ENCODE results near the gene NUBP2.

DNA sequence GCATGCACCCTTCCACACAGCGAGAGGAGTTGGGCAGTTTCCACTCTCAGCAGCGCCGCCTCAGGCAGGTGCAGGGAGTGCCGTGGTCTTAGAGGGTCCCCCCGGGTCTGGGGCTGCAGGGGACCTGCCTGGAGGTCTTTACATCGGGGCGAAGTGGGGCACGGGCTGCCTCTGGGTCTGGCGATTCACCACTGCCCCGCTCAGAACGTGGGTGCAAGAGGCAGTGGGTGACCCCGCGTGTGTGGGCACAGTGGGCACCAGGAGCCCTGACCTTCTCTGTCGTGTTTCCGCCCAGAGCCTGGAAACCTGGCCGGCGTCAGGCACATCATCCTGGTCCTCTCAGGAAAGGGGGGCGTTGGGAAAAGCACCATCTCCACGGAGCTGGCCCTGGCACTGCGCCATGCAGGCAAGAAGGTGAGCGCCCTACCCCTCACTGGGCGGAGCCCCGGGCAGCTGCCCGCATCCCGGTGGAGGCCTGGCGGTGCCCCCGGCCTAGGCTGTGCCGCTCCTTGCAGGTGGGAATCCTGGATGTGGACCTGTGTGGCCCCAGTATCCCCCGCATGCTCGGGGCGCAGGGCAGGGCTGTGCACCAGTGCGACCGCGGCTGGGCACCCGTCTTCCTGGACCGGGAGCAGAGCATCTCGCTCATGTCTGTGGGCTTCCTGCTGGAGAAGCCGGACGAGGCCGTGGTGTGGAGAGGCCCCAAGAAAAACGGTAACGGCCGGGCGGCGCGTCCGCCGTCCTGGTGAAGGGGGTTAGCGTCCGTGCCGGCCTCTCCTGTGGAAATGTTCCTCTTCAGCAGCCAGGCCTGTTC is 3.7 kb downstream of the NUBP2 start:
- TF ChIP-seq POLR2A (IDR thresholded peaks at IDR 0.05), result no peak
- TF ChIP-seq, protein P1, sequence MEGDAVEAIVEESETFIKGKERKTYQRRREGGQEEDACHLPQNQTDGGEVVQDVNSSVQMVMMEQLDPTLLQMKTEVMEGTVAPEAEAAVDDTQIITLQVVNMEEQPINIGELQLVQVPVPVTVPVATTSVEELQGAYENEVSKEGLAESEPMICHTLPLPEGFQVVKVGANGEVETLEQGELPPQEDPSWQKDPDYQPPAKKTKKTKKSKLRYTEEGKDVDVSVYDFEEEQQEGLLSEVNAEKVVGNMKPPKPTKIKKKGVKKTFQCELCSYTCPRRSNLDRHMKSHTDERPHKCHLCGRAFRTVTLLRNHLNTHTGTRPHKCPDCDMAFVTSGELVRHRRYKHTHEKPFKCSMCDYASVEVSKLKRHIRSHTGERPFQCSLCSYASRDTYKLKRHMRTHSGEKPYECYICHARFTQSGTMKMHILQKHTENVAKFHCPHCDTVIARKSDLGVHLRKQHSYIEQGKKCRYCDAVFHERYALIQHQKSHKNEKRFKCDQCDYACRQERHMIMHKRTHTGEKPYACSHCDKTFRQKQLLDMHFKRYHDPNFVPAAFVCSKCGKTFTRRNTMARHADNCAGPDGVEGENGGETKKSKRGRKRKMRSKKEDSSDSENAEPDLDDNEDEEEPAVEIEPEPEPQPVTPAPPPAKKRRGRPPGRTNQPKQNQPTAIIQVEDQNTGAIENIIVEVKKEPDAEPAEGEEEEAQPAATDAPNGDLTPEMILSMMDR (IDR thresholded peaks at IDR 0.05), result no peak
- TF ChIP-seq POLR2AphosphoS5 (IDR thresholded peaks at IDR 0.05), result no peak
